C4-2B (cell line): Measurements from ENCODE around the gene NEB.

Experiments
- H3K27ac ChIP-seq: fragments of 450-650 bp; 2 replicates; pipeline ENCODE4 v1.5.1; 2017
- ZFX ChIP-seq: fragments of 450-650 bp; IDR thresholded peaks from 2 replicates; pipeline ENCODE4 v1.6.1; 2017
- TF ChIP-seq, protein P1 (sequence below): fragments of 450-650 bp; conservative IDR thresholded peaks from 2 replicates; pipeline ENCODE4 v1.5.1; 2017; ENCODE audit warnings: mild to moderate bottlenecking

The NEB gene

DNA sequence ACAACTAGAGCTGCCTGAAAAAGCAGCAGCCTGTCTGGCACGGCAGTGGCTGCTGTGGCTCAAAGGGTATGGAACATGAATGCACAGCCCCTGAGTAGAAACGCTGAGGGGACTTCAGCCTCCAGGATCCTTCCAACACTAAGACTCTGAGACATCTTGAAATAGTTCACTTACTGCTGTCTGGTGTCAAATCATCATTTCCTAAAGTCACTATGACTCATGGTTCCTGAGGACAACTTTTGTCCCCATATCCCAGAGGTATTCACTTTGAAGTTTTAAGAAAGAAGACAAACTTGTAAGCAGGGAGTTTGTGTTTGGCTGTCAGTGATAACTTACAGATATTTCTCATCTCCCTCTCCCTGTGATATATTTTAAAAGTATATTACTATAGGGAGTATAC lies 33.3 kb upstream of the NEB start:
- TF ChIP-seq ZFX, result no peak
- TF ChIP-seq, protein P1, sequence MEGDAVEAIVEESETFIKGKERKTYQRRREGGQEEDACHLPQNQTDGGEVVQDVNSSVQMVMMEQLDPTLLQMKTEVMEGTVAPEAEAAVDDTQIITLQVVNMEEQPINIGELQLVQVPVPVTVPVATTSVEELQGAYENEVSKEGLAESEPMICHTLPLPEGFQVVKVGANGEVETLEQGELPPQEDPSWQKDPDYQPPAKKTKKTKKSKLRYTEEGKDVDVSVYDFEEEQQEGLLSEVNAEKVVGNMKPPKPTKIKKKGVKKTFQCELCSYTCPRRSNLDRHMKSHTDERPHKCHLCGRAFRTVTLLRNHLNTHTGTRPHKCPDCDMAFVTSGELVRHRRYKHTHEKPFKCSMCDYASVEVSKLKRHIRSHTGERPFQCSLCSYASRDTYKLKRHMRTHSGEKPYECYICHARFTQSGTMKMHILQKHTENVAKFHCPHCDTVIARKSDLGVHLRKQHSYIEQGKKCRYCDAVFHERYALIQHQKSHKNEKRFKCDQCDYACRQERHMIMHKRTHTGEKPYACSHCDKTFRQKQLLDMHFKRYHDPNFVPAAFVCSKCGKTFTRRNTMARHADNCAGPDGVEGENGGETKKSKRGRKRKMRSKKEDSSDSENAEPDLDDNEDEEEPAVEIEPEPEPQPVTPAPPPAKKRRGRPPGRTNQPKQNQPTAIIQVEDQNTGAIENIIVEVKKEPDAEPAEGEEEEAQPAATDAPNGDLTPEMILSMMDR, result no peak
- H3K27ac ChIP-seq, result no peak overlapping the region

DNA sequence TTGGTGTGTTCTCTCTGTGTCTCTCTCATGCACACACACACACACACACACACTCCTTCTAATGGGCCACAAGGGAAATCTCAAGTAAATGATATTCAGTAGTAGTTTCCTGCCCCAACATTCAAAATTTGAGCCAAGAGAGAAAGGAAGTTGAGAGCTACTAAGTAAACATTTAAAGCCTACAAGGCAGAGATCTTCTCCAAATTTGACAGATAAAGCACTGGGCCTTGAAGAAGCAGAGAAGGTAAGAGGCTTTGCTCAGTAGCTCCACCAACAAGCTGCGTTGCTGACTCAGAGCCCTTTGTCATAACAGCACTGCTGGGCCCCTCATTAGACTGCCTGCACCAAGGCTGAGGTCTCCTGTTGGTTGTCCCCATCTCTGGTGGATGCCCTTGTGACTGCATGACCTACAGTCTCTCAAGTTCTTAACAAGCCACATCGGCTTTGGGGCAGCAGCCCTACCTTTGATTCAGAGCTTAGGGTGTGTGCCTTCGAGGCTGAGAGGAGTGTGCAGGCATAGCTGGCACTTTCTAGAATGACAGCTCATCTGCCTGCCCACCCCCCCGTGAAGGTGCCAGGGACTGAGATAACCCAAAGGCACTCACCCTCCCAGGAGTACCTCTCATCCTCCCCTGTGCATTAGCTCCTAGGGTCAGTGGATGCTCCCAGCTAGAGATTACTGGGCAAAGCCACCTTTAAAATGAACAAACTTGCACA lies 32.3 kb upstream of the NEB start:
- TF ChIP-seq ZFX, result no peak
- TF ChIP-seq, protein P1, result no peak
- no peak overlapping the region for H3K27ac ChIP-seq

DNA sequence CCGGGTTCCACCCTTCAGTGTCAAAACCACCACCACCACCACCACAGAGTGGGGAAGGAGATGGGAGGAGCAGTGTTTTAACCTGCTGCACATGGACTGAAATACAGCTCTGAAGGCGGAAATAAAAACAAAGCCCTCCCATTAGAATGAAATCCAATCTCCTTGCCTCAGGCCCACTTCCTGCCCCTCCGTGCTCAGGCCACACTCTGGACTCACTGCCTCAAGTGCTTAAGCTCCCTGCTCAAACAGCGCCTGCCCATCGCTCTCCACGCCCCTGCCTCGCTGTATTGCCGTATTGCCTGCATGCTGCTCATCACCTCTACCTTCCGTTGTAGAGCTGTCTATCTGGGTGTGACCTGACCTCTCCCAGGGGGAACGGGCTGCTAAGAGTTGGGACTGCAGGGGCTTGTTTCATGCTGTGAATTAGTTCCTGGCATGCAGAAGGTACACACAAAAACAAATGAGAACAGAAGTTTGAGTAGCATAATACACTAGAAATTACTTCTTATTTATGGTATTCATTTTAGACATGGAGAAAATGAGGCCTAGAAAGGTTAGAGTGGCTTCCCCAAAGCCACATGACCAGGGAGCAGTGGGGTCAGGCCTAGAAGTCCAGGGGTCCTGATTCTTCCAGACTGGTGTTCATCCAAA lies 31.6 kb upstream of the NEB start:
- TF ChIP-seq, protein P1, result no peak
- no peak for TF ChIP-seq ZFX
- H3K27ac ChIP-seq, result no peak overlapping the region

DNA sequence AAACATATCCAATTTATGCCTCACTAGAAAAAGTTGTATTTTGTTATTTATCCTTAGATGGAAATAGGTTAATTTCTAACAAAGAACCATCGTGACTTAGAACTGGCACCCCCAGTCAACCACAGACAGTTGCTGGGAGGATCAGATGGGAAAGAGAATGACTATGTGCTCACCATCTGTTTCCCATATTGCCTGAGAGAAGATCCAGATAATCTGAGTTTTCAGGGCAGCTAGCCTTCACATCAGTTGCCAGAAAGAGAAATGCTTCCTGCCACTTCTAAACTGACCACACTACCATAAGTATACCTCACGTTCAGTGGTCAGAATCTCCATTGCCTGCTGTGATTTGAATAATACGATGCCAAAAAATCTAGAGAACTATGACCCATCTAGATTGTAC lies 28.4 kb upstream of the NEB start:
- no peak for TF ChIP-seq ZFX
- TF ChIP-seq, protein P1, result no peak
- H3K27ac ChIP-seq, result no peak overlapping the region

DNA sequence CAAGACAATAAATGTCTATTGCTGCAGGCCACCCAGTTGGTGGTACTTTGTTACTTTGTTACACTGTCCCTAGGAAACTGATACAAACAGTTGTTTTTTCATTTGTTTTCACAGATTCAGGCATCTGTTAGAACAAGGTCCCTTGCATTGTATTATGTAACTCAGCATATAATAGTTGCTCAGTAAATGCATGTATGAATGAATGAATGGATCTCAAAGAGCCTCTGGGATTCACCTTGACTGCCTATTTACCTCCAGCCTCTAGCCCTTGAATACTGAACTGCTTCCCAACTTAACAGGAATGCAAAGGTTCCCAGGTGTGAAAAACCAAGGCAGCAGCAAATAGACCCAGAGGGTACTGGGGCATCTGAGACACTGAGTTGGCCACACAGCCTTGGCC lies 27.4 kb upstream of the NEB start:
- H3K27ac ChIP-seq, result no peak overlapping the region
- TF ChIP-seq, protein P1, result no peak
- TF ChIP-seq ZFX, result no peak

DNA sequence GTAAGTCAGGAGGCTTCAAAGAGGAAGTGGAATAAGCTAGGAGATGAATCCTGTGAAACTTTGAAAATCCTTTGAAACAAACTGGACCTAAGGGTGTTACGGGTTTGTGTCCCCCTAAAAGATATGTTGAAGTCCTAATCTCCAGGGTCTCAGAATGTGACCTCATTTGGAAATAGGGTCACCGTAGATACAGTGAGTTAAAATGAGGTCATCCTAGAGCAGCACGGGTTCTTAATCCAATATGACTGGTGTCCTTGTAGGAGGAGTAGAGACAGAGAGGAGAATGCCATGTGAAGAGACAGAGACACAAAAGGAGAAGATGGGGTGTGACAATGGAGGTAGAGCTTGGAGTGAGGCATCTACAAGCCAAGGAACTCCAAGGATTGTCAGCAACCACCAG lies 26.9 kb upstream of the NEB start:
- H3K27ac ChIP-seq, result no peak overlapping the region
- TF ChIP-seq, protein P1, result no peak
- TF ChIP-seq ZFX, result no peak

DNA sequence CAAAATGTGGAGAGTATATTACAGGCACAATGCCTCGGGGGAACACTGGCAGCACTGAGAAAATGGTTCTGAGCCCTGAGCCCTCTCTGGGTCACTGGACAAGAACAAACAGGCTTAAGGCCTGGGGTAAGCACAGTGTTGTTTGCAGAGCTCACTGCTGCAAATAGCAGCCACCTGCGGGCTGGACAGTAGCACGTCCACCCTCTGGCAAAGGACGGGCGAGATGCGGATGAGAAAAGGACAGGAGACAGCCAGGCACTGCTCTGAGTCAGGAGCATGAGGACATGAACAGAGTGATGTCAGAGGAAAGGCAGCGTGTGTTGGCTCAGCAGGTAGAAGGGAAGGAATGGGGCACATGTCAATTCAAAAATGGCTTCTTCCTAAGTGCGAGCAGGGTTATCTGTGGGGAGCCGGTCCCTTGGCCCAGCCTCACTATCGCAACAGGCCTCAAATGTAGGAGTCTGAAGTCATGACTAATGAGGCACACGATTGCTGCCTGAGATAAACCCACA lies 25.9 kb upstream of the NEB start:
- TF ChIP-seq, protein P1, result no peak
- TF ChIP-seq ZFX, result no peak
- H3K27ac ChIP-seq, result no peak overlapping the region
